Inflammatory macrophage treated with lipopolysaccharide for 1 hour (primary cell): ENCODE data around the gene TMTC2.

Source experiments
- DNase-seq, 2 donors: peaks; one replicate each; pipeline ENCODE4 v3.0.0-alpha.2; 2020 to 2022

TMTC2 gene

GRCh38 chr12:82893896-82894295 is 207.2 kb downstream of the TMTC2 start:
- DNase-seq = peak; percentile 8 to 32

GRCh38 chr12:82896277-82896676 is 209.6 kb downstream of the TMTC2 start:
- DNase-seq = no peak

GRCh38 chr12:82896979-82897378 is 210.3 kb downstream of the TMTC2 start:
- no peak for DNase-seq

GRCh38 chr12:82898441-82898840 is 211.7 kb downstream of the TMTC2 start:
- no peak for DNase-seq

- DNase-seq = no peak
These were observed 217.6 kb downstream of the TMTC2 start for GRCh38 chr12:82904219-82904790.

- DNase-seq = no peak
These were observed 223.7 kb downstream of the TMTC2 start for GRCh38 chr12:82910246-82910893.

- no peak for DNase-seq
These were observed 225.7 kb downstream of the TMTC2 start for GRCh38 chr12:82912406-82912805.

- DNase-seq = no peak
These were observed 232.8 kb downstream of the TMTC2 start for GRCh38 chr12:82919388-82920054.

GRCh38 chr12:82923935-82924334 is 237.2 kb downstream of the TMTC2 start:
- DNase-seq = no peak

- no peak for DNase-seq
These were observed 239.9 kb downstream of the TMTC2 start for GRCh38 chr12:82926630-82927029.

GRCh38 chr12:82930301-82930700 is 243.6 kb downstream of the TMTC2 start:
- DNase-seq = no peak

GRCh38 chr12:82931349-82932116 is 244.8 kb downstream of the TMTC2 start:
- no peak for DNase-seq

- no peak for DNase-seq
These were observed 250.4 kb downstream of the TMTC2 start for GRCh38 chr12:82937151-82937550.

GRCh38 chr12:82942521-82942920 is 255.8 kb downstream of the TMTC2 start:
- no peak for DNase-seq

- DNase-seq = no peak
These were observed 256.3 kb downstream of the TMTC2 start for GRCh38 chr12:82942991-82943401.

- no peak for DNase-seq
These were observed 261.8 kb downstream of the TMTC2 start for GRCh38 chr12:82948491-82948890.

GRCh38 chr12:82950356-82950755 is 263.6 kb downstream of the TMTC2 start:
- DNase-seq = no peak

- no peak for DNase-seq
These were observed 266.2 kb downstream of the TMTC2 start for GRCh38 chr12:82952946-82953345.

GRCh38 chr12:82953397-82953796 is 266.7 kb downstream of the TMTC2 start:
- no peak for DNase-seq

GRCh38 chr12:82954064-82954463 is 267.4 kb downstream of the TMTC2 start:
- DNase-seq = no peak

GRCh38 chr12:82954572-82954971 is 267.9 kb downstream of the TMTC2 start:
- no peak for DNase-seq

- DNase-seq = peak; percentile 31 to 40
These were observed 268.3 kb downstream of the TMTC2 start for GRCh38 chr12:82955043-82955442.

- no peak for DNase-seq
These were observed 272.3 kb downstream of the TMTC2 start for GRCh38 chr12:82958966-82959365.

- DNase-seq = no peak
These were observed 273.1 kb downstream of the TMTC2 start for GRCh38 chr12:82959821-82960220.
